G401 (cell line): ENCODE results near the gene PHYKPL. TPM values are rescaled to one million over a fixed set of nuclear protein-coding genes. Genes with fewer than 3 reads are reported as not detected.

Source experiments
- DNase-seq: peaks from one replicate; pipeline ENCODE4 v3.0.0-alpha.2; 2015; ENCODE audit warnings: low spot score
- in situ Hi-C: cut with HindIII; loops from 2 replicates; pipeline ENCODE4 v1.10.0; 2016; ENCODE audit warnings: low sequenced_read_pairs, mixed read lengths
- total RNA-seq: library from RNA; depleted of rRNA; stranded (reverse); fragments of >200 nt; shearing (Covaris generic); gene quantifications from 2 replicates; pipeline ENCODE4 v1.2.3, GENCODE V29; 2014; rRNA removed

PHYKPL gene
- total RNA-seq = 26.6 and 32.6 TPM in 2 replicates

- in situ Hi-C loops = no loop called here
- DNase-seq = peak; percentile 69
These were observed at the start of gene PHYKPL for GRCh38 chr5:178232124-178232919. Gene PHYKPL (minus strand): TSS chr5:178232802. CDS start chr5:178232550, 252 bp downstream.

- in situ Hi-C loops = no loop called here
- peak; percentile 66 for DNase-seq
These were observed 49.8 kb upstream of the PHYKPL start for GRCh38 chr5:178282391-178282790.

- no peak for DNase-seq
- in situ Hi-C loops = no loop called here
These were observed 48.7 kb upstream of the PHYKPL start for GRCh38 chr5:178281331-178281730.

GRCh38 chr5:178280631-178281030, 48.0 kb upstream of the PHYKPL start:
- DNase-seq = no peak
- in situ Hi-C loops = no loop called here

- in situ Hi-C loops = no loop called here
- peak; percentile 87 for DNase-seq
These were observed 47.3 kb upstream of the PHYKPL start for GRCh38 chr5:178279723-178280438.

- DNase-seq = no peak
- in situ Hi-C loops = no loop called here
These were observed 46.6 kb upstream of the PHYKPL start for GRCh38 chr5:178279026-178279722.

- no peak for DNase-seq
- in situ Hi-C loops = no loop called here
These were observed 45.9 kb upstream of the PHYKPL start for GRCh38 chr5:178278358-178279023.

GRCh38 chr5:178277866-178278265, 45.3 kb upstream of the PHYKPL start:
- no peak for DNase-seq
- in situ Hi-C loops = no loop called here

GRCh38 chr5:178277346-178277745, 44.7 kb upstream of the PHYKPL start:
- no peak for DNase-seq
- in situ Hi-C loops = no loop called here

GRCh38 chr5:178274781-178275537, 42.4 kb upstream of the PHYKPL start:
- no peak for DNase-seq
- in situ Hi-C loops = no loop called here

GRCh38 chr5:178273665-178274541, 41.3 kb upstream of the PHYKPL start:
- in situ Hi-C loops = no loop called here
- no peak for DNase-seq

- peak; percentile 15 for DNase-seq
- in situ Hi-C loops = no loop called here
These were observed 40.4 kb upstream of the PHYKPL start for GRCh38 chr5:178273041-178273440.

- no peak for DNase-seq
- in situ Hi-C loops = no loop called here
These were observed 40.0 kb upstream of the PHYKPL start for GRCh38 chr5:178272591-178272990.

GRCh38 chr5:178271726-178272479, 39.3 kb upstream of the PHYKPL start:
- in situ Hi-C loops = no loop called here
- peak; percentile 74 for DNase-seq

- in situ Hi-C loops = no loop called here
- DNase-seq = no peak
These were observed 38.6 kb upstream of the PHYKPL start for GRCh38 chr5:178271231-178271630.

GRCh38 chr5:178269499-178269898, 36.9 kb upstream of the PHYKPL start:
- DNase-seq = no peak
- in situ Hi-C loops = no loop called here

GRCh38 chr5:178267876-178268275, 35.3 kb upstream of the PHYKPL start:
- in situ Hi-C loops = no loop called here

More at GRCh38 chr5:178267876-178268275, 35.3 kb upstream of the PHYKPL start:
- DNase-seq = no peak
